ENCODE results near the gene LCMT1.

GRCh38 chr16:25165284-25165683, 53.7 kb downstream of the LCMT1 start:
- TF ChIP-seq CTCF (IDR thresholded peaks at IDR 0.05 in 4 of 5, conservative IDR thresholded peaks at IDR 0.05 in 1 of 5) (no peak), POLR2A (IDR thresholded peaks at IDR 0.05) (no peak)

All from gastrocnemius medialis (tissue), 4 donors.